HG03460 (cell line): ENCODE data around the gene SMG6.

Experiments
- ATAC-seq: cut with Tn5 transposase; IDR thresholded peaks from one replicate; pipeline ENCODE4 v1.9.1; 2021; ENCODE audit not compliant: unreplicated experiment

Gene SMG6

GRCh38 chr17:2110436-2110835 lies 193.1 kb downstream of the SMG6 start:
- ATAC-seq = no peak

- ATAC-seq = no peak
Observed at GRCh38 chr17:2108170-2108569, 195.4 kb downstream of the SMG6 start.

- no peak for ATAC-seq
Observed at GRCh38 chr17:2107506-2107905, 196.1 kb downstream of the SMG6 start.

- ATAC-seq = no peak
Observed at GRCh38 chr17:2107050-2107449, 196.5 kb downstream of the SMG6 start.

GRCh38 chr17:2106308-2106955 lies 197.2 kb downstream of the SMG6 start:
- no peak for ATAC-seq

GRCh38 chr17:2105663-2106062 lies 197.9 kb downstream of the SMG6 start:
- ATAC-seq = no peak

GRCh38 chr17:2102931-2103809 lies 200.4 kb downstream of the SMG6 start:
- ATAC-seq = no peak

- no peak for ATAC-seq
Observed at GRCh38 chr17:2101448-2102257, 201.9 kb downstream of the SMG6 start.

GRCh38 chr17:2095536-2095910 lies 208.1 kb downstream of the SMG6 start:
- no peak for ATAC-seq

GRCh38 chr17:2094891-2095535 lies 208.6 kb downstream of the SMG6 start:
- ATAC-seq = no peak

GRCh38 chr17:2093349-2093748 lies 210.2 kb downstream of the SMG6 start:
- no peak for ATAC-seq

GRCh38 chr17:2092253-2092652 lies 211.3 kb downstream of the SMG6 start:
- no peak for ATAC-seq

GRCh38 chr17:2090804-2091534 lies 212.6 kb downstream of the SMG6 start:
- ATAC-seq = no peak

GRCh38 chr17:2090210-2090641 lies 213.4 kb downstream of the SMG6 start:
- ATAC-seq = no peak

- ATAC-seq = peak; percentile 23
Observed at GRCh38 chr17:2089021-2089422, 214.6 kb downstream of the SMG6 start.

- ATAC-seq = no peak
Observed at GRCh38 chr17:2087597-2088211, 215.9 kb downstream of the SMG6 start.

GRCh38 chr17:2086306-2086705 lies 217.3 kb downstream of the SMG6 start:
- no peak for ATAC-seq

GRCh38 chr17:2085648-2085949 lies 218.0 kb downstream of the SMG6 start:
- ATAC-seq = no peak

GRCh38 chr17:2084766-2085647 lies 218.6 kb downstream of the SMG6 start:
- ATAC-seq = no peak
